ENCODE results near the gene FEV. TPM values are rescaled to one million over a fixed set of nuclear protein-coding genes. Genes with fewer than 3 reads are reported as not detected.

The FEV gene
- total RNA-seq, 4 donors from 2014 or later = not detected

DNA sequence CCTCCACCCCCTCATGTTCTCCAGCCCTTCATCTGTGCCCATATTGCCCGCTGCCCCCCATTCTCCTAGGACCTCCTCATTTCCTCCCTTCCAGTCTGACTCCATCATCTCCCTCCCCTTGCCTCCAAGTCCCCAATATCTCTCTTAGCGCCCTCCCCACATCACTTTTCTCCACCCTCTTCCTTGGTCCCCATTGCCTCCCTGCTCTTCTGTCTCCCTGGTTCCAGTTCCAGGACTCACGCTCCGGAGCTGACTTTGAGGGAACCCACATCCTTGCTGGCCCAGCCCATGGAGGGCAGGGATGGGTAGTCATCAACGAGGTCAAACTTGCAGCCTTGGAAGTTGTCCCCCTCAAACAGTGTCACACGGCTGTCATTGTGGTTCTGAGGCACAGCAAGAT, 5.6 kb upstream of the FEV start:
- WGBS, 2 donors = 8 to 9% methylated on average over 6 of the region's 6 CpGs
- Histone ChIP-seq H3K27ac (no peak overlapping the region), H3K27me3 (peaks cover 2 to 100% of the 10 kb centered on the region in 2 donors), H3K4me1 (peaks cover 0 to 28% (median 13%) of the 10 kb centered on the region in 4 donors), H3K36me3 (no peaks in the 10 kb centered on the region), H3K9me3 (no peaks in the 10 kb centered on the region), H3K4me3 (no peak overlapping the region)
- no peak for DNase-seq (ENCODE audit: low spot score in 2 of 2)
- no peak for TF ChIP-seq POLR2A (IDR thresholded peaks at IDR 0.05)
- TF ChIP-seq EP300 (IDR thresholded peaks at IDR 0.05) = no peak
- TF ChIP-seq CTCF (IDR thresholded peaks at IDR 0.05) = no peak

GRCh38 chr2:218990052-218990451, 5.1 kb upstream of the FEV start:
- Histone ChIP-seq H3K27me3 (peaks cover 2 to 100% of the 10 kb centered on the region in 2 donors), H3K27ac (no peak overlapping the region), H3K4me3 (no peak overlapping the region), H3K4me1 (peaks cover 0 to 30% (median 17%) of the 10 kb centered on the region in 4 donors), H3K9me3 (no peaks in the 10 kb centered on the region), H3K36me3 (no peaks in the 10 kb centered on the region)
- DNase-seq (ENCODE audit: low spot score in 2 of 2) = no peak
- 7 to 15% methylated on average over 8 to 9 of the region's 9 CpGs for WGBS, 2 donors
- TF ChIP-seq CTCF (IDR thresholded peaks at IDR 0.05) = no peak
- no peak for TF ChIP-seq EP300 (IDR thresholded peaks at IDR 0.05)
- TF ChIP-seq POLR2A (IDR thresholded peaks at IDR 0.05) = no peak

DNA sequence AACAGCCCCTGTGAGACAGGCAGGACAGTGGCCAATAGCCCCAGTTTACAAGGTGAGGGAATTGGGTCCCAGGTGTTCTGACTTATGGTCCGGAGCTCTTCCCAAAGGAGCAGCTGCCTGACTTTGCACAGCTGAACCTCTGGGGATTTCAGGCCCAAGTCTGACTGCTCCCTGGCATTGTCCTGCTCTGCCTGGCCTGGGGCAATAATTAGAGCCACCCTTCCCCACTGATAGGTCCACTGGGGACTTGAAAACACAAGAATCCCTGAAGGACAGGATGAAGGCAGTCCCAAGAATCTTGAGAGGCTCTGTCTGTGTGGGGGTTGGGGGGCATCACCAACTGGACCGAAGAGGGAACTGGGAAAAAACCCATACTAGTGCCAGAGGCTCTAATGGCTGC, 3.7 kb upstream of the FEV start:
- no peak for TF ChIP-seq POLR2A (IDR thresholded peaks at IDR 0.05)
- no peak for TF ChIP-seq EP300 (IDR thresholded peaks at IDR 0.05)
- no peak for TF ChIP-seq CTCF (IDR thresholded peaks at IDR 0.05)
- H3K4me1 ChIP-seq = peaks cover 0 to 40% (median 23%) of the 10 kb centered on the region in 4 donors
- no peak overlapping the region for H3K4me3 ChIP-seq
- no peak overlapping the region for H3K27ac ChIP-seq
- no peaks in the 10 kb centered on the region for H3K9me3 ChIP-seq
- H3K27me3 ChIP-seq = peaks cover 4 to 100% of the 10 kb centered on the region in 2 donors
- WGBS, 2 donors = 36 to 59% methylated on average over 1 to 2 of the region's 2 CpGs
- DNase-seq (ENCODE audit: low spot score in 2 of 2) = no peak
- no peaks in the 10 kb centered on the region for H3K36me3 ChIP-seq

GRCh38 chr2:218988164-218988563, 3.2 kb upstream of the FEV start:
- WGBS, 2 donors = 33 to 36% methylated on average over 3 of the region's 3 CpGs
- Histone ChIP-seq H3K36me3 (no peaks in the 10 kb centered on the region), H3K4me1 (peaks cover 0 to 37% (median 18%) of the 10 kb centered on the region in 4 donors), H3K27ac (no peak overlapping the region), H3K4me3 (no peak overlapping the region), H3K27me3 (peaks cover 4 to 100% of the 10 kb centered on the region in 2 donors), H3K9me3 (no peaks in the 10 kb centered on the region)
- no peak for TF ChIP-seq CTCF (IDR thresholded peaks at IDR 0.05)
- no peak for TF ChIP-seq POLR2A (IDR thresholded peaks at IDR 0.05)
- no peak for TF ChIP-seq EP300 (IDR thresholded peaks at IDR 0.05)
- DNase-seq (ENCODE audit: low spot score in 2 of 2) = no peak

GRCh38 chr2:218986148-218986761, 1.3 kb upstream of the FEV start:
- H3K36me3 ChIP-seq = no peaks in the 10 kb centered on the region
- no peak for DNase-seq (ENCODE audit: low spot score in 2 of 2)
- H3K27me3 ChIP-seq = peaks cover 8 to 97% of the 10 kb centered on the region in 2 donors
- no peak overlapping the region for H3K27ac ChIP-seq
- 34 to 37% methylated on average over 4 of the region's 4 CpGs for WGBS, 2 donors
- peaks cover 0 to 43% (median 27%) of the 10 kb centered on the region in 4 donors for H3K4me1 ChIP-seq
- no peaks in the 10 kb centered on the region for H3K9me3 ChIP-seq
- TF ChIP-seq CTCF (IDR thresholded peaks at IDR 0.05) (no peak), EP300 (IDR thresholded peaks at IDR 0.05) (no peak), POLR2A (IDR thresholded peaks at IDR 0.05) (no peak)
- no peak overlapping the region for H3K4me3 ChIP-seq
